ENCODE data around the gene VAV3.
"Not testable (repeated sequence)": the region's sequence is repeated elsewhere in the genome, so short reads cannot be mapped to it uniquely, and the experiment has no call there.

Gene VAV3

GRCh38 chr1:107710005-107710404 is 255.0 kb downstream of the VAV3 start:
- DNase-seq: no peak

- DNase-seq: no peak
Observed at GRCh38 chr1:107707111-107707510, 257.9 kb downstream of the VAV3 start.

- DNase-seq: no peak
Observed at GRCh38 chr1:107706182-107706581, 258.8 kb downstream of the VAV3 start.

GRCh38 chr1:107704911-107705310 is 260.1 kb downstream of the VAV3 start:
- DNase-seq: no peak

- DNase-seq: no peak
Observed at GRCh38 chr1:107702946-107703571, 261.9 kb downstream of the VAV3 start.

GRCh38 chr1:107700651-107701050 is 264.3 kb downstream of the VAV3 start:
- DNase-seq: not testable (repeated sequence)

GRCh38 chr1:107698161-107698560 is 266.8 kb downstream of the VAV3 start:
- DNase-seq: no peak

GRCh38 chr1:107695341-107695740 is 269.6 kb downstream of the VAV3 start:
- DNase-seq: no peak

GRCh38 chr1:107692580-107693345 is 272.2 kb downstream of the VAV3 start:
- no peak for DNase-seq

GRCh38 chr1:107691540-107691939 is 273.4 kb downstream of the VAV3 start:
- DNase-seq: no peak

- no peak for DNase-seq
Observed at GRCh38 chr1:107690491-107690890, 274.5 kb downstream of the VAV3 start.

- DNase-seq: no peak
Observed at GRCh38 chr1:107689733-107690132, 275.2 kb downstream of the VAV3 start.

GRCh38 chr1:107689159-107689558 is 275.8 kb downstream of the VAV3 start:
- DNase-seq: no peak

- no peak for DNase-seq
Observed at GRCh38 chr1:107687849-107688753, 276.9 kb downstream of the VAV3 start.

GRCh38 chr1:107683683-107684082 is 281.3 kb downstream of the VAV3 start:
- no peak for DNase-seq

GRCh38 chr1:107683191-107683657 is 281.8 kb downstream of the VAV3 start:
- no peak for DNase-seq

GRCh38 chr1:107682467-107682866 is 282.5 kb downstream of the VAV3 start:
- DNase-seq: no peak

- no peak for DNase-seq
Observed at GRCh38 chr1:107681001-107681479, 283.9 kb downstream of the VAV3 start.

- DNase-seq: no peak
Observed at GRCh38 chr1:107680579-107680985, 284.4 kb downstream of the VAV3 start.

GRCh38 chr1:107679411-107679953 is 285.5 kb downstream of the VAV3 start:
- DNase-seq: no peak

- DNase-seq: no peak
Observed at GRCh38 chr1:107678993-107679392, 286.0 kb downstream of the VAV3 start.

GRCh38 chr1:107677697-107678096 is 287.3 kb downstream of the VAV3 start:
- no peak for DNase-seq

- DNase-seq: no peak
Observed at GRCh38 chr1:107674486-107674885, 290.5 kb downstream of the VAV3 start.
